Mesendoderm (in vitro differentiated cells): ENCODE data around the gene CLGN.

Experiments
- DNase-seq: peaks from one replicate; pipeline ENCODE4 v3.0.0; 2013
- H2AK5ac ChIP-seq: 2 replicates; pipeline ENCODE4 v1.6.1; 2013; ENCODE audit warnings: low read length, inconsistent platforms
- H2BK120ac ChIP-seq: 2 replicates; pipeline ENCODE4 v1.6.1; 2013; ENCODE audit warnings: low read depth, mild to moderate bottlenecking, low read length, moderate library complexity, mixed read lengths
- H2BK15ac ChIP-seq: replicated peaks from 2 replicates; pipeline ENCODE4 v1.6.1; 2013; ENCODE audit warnings: low read depth, mild to moderate bottlenecking, moderate library complexity
- H2BK5ac ChIP-seq: 2 replicates; pipeline ENCODE4 v1.6.1; 2013; ENCODE audit warnings: low read length, inconsistent platforms
- H3K18ac ChIP-seq: 2 replicates; pipeline ENCODE4 v1.6.1; 2013; ENCODE audit warnings: mild to moderate bottlenecking, low read length, mixed read lengths
- H3K23ac ChIP-seq: one replicate; pipeline ENCODE4 v1.6.1; 2013; ENCODE audit warnings: low read length
- H3K27ac ChIP-seq: 2 replicates; pipeline ENCODE4 v1.5.1; 2013; ENCODE audit warnings: low read depth, mild to moderate bottlenecking, inconsistent platforms, low read length, moderate library complexity
- H3K27me3 ChIP-seq: 2 replicates; pipeline ENCODE4 v1.6.1; 2013; ENCODE audit warnings: low read length, control low read depth, mild to moderate bottlenecking, inconsistent platforms; ENCODE audit not compliant: insufficient read depth, poor library complexity
- H3K36me3 ChIP-seq: 2 replicates; pipeline ENCODE4 v1.6.1; 2013; ENCODE audit warnings: low read length, inconsistent platforms; ENCODE audit not compliant: control insufficient read depth, insufficient read depth
- H3K4ac ChIP-seq: one replicate; pipeline ENCODE4 v1.6.1; 2013; ENCODE audit warnings: low read depth, mild to moderate bottlenecking, low read length, moderate library complexity
- H3K4me1 ChIP-seq: 2 replicates; pipeline ENCODE4 v1.6.1; 2013; ENCODE audit warnings: low read depth, low read length, inconsistent platforms; ENCODE audit not compliant: control insufficient read depth
- H3K4me2 ChIP-seq: 2 replicates; pipeline ENCODE4 v1.6.1; 2013; ENCODE audit warnings: low read length
- H3K4me3 ChIP-seq: 2 replicates; pipeline ENCODE4 v1.5.1; 2013; ENCODE audit warnings: mild to moderate bottlenecking, low read length
- H3K56ac ChIP-seq: one replicate; pipeline ENCODE4 v1.6.1; 2013; ENCODE audit warnings: low read length
- H3K79me1 ChIP-seq: 2 replicates; pipeline ENCODE4 v1.6.1; 2013; ENCODE audit warnings: low read length, inconsistent platforms
- H3K79me2 ChIP-seq: 2 replicates; pipeline ENCODE4 v1.6.1; 2013; ENCODE audit warnings: mild to moderate bottlenecking, low read length; ENCODE audit not compliant: control insufficient read depth, insufficient read depth
- H3K9ac ChIP-seq: 2 replicates; pipeline ENCODE4 v1.6.1; 2013; ENCODE audit warnings: low read length, inconsistent platforms
- H4K5ac ChIP-seq: one replicate; pipeline ENCODE4 v1.6.1; 2013; ENCODE audit warnings: low read length
- H4K8ac ChIP-seq: one replicate; pipeline ENCODE4 v1.6.1; 2013; ENCODE audit warnings: low read depth, mild to moderate bottlenecking, control low read depth, low read length, moderate library complexity
- WGBS: extraction: QIAGEN DNeasy Blood & Tissue Kit; methylation state at CpG from one replicate; pipeline ENCODE4 v1.1.7; 2013; ENCODE audit warnings: low lambda C conversion rate, missing lambda C conversion rate; ENCODE audit not compliant: insufficient coverage; ENCODE audit errors: extremely low coverage; 5-methylcytosine and 5-hydroxymethylcytosine counted together

Gene CLGN

GRCh38 chr4:140363051-140363450 is 64.4 kb downstream of the CLGN start:
- Histone ChIP-seq H3K9ac (no peak overlapping the region), H4K8ac (no peak overlapping the region), H3K18ac (no peak overlapping the region), H3K79me1 (no peaks in the 10 kb centered on the region), H4K5ac (no peak overlapping the region), H3K27ac (no peak overlapping the region), H3K4ac (no peak overlapping the region), H2BK5ac (no peak overlapping the region), H3K27me3 (no peaks in the 10 kb centered on the region), H3K4me3 (no peak overlapping the region), H2AK5ac (no peak overlapping the region), H3K23ac (no peak overlapping the region), H3K56ac (no peak overlapping the region), H3K4me1 (peaks cover 3% of the 10 kb centered on the region), H2BK120ac (no peak overlapping the region), H3K36me3 (no peaks in the 10 kb centered on the region), H2BK15ac (no peak overlapping the region), H3K79me2 (no peaks in the 10 kb centered on the region), H3K4me2 (no peak overlapping the region)
- DNase-seq, result no peak
- WGBS, result no CpG with 5 or more reads among the region's 3 CpGs

- H3K36me3 ChIP-seq, result no peaks in the 10 kb centered on the region
- H3K79me1 ChIP-seq, result no peaks in the 10 kb centered on the region
- no peak overlapping the region for H3K4me3 ChIP-seq
- WGBS, result no CpG with 5 or more reads among the region's 4 CpGs
- H3K23ac ChIP-seq, result no peak overlapping the region
- H3K4ac ChIP-seq, result no peak overlapping the region
- no peak overlapping the region for H2BK15ac ChIP-seq
- H3K27me3 ChIP-seq, result no peaks in the 10 kb centered on the region
- no peak overlapping the region for H3K27ac ChIP-seq
- no peak overlapping the region for H3K56ac ChIP-seq
- DNase-seq, result no peak
- no peak overlapping the region for H4K5ac ChIP-seq
- H3K79me2 ChIP-seq, result no peaks in the 10 kb centered on the region
- H2BK5ac ChIP-seq, result no peak overlapping the region
- no peak overlapping the region for H4K8ac ChIP-seq
- H2BK120ac ChIP-seq, result no peak overlapping the region
- H3K4me1 ChIP-seq, result peaks cover 8% of the 10 kb centered on the region
- no peak overlapping the region for H3K9ac ChIP-seq
- no peak overlapping the region for H2AK5ac ChIP-seq
- H3K18ac ChIP-seq, result no peak overlapping the region
- H3K4me2 ChIP-seq, result no peak overlapping the region
These were observed 66.3 kb downstream of the CLGN start for GRCh38 chr4:140361099-140361498.

- no peak overlapping the region for H4K5ac ChIP-seq
- no peak overlapping the region for H3K4ac ChIP-seq
- no peak overlapping the region for H3K23ac ChIP-seq
- H3K79me1 ChIP-seq, result no peaks in the 10 kb centered on the region
- no peak overlapping the region for H3K18ac ChIP-seq
- no peak overlapping the region for H3K9ac ChIP-seq
- no peak overlapping the region for H3K27ac ChIP-seq
- no peaks in the 10 kb centered on the region for H3K79me2 ChIP-seq
- no peak overlapping the region for H3K4me3 ChIP-seq
- no peak overlapping the region for H2BK120ac ChIP-seq
- no peaks in the 10 kb centered on the region for H3K27me3 ChIP-seq
- H3K56ac ChIP-seq, result no peak overlapping the region
- H3K36me3 ChIP-seq, result no peaks in the 10 kb centered on the region
- DNase-seq, result peak; percentile 93
- no CpG with 5 or more reads among the region's 7 CpGs for WGBS
- no peak overlapping the region for H2BK15ac ChIP-seq
- H3K4me2 ChIP-seq, result no peak overlapping the region
- no peak overlapping the region for H4K8ac ChIP-seq
- no peak overlapping the region for H2AK5ac ChIP-seq
- H2BK5ac ChIP-seq, result peak overlapping the region; percentile 59
- peaks cover 8% of the 10 kb centered on the region for H3K4me1 ChIP-seq
These were observed 67.7 kb downstream of the CLGN start for GRCh38 chr4:140359562-140360427.

GRCh38 chr4:140358281-140358680 is 69.2 kb downstream of the CLGN start:
- Histone ChIP-seq H2AK5ac (no peak overlapping the region), H3K36me3 (no peaks in the 10 kb centered on the region), H2BK120ac (no peak overlapping the region), H3K4me2 (no peak overlapping the region), H3K79me1 (no peaks in the 10 kb centered on the region), H4K5ac (no peak overlapping the region), H3K4me3 (no peak overlapping the region), H3K56ac (no peak overlapping the region), H3K23ac (no peak overlapping the region), H3K4ac (no peak overlapping the region), H4K8ac (no peak overlapping the region), H3K4me1 (peaks cover 8% of the 10 kb centered on the region), H3K9ac (no peak overlapping the region), H3K18ac (no peak overlapping the region), H3K79me2 (no peaks in the 10 kb centered on the region), H2BK5ac (no peak overlapping the region), H3K27ac (no peak overlapping the region), H3K27me3 (no peaks in the 10 kb centered on the region), H2BK15ac (no peak overlapping the region)
- DNase-seq, result no peak
- no CpG with 5 or more reads among the region's 1 CpG for WGBS

GRCh38 chr4:140357868-140358267 is 69.6 kb downstream of the CLGN start:
- Histone ChIP-seq H3K56ac (no peak overlapping the region), H2BK15ac (no peak overlapping the region), H3K18ac (no peak overlapping the region), H3K79me1 (no peaks in the 10 kb centered on the region), H3K36me3 (no peaks in the 10 kb centered on the region), H2BK5ac (no peak overlapping the region), H4K8ac (no peak overlapping the region), H3K4me1 (peaks cover 8% of the 10 kb centered on the region), H4K5ac (no peak overlapping the region), H3K9ac (no peak overlapping the region), H3K4me3 (no peak overlapping the region), H2AK5ac (no peak overlapping the region), H2BK120ac (no peak overlapping the region), H3K23ac (no peak overlapping the region), H3K27ac (no peak overlapping the region), H3K27me3 (no peaks in the 10 kb centered on the region), H3K79me2 (no peaks in the 10 kb centered on the region), H3K4ac (no peak overlapping the region), H3K4me2 (no peak overlapping the region)
- peak; percentile 43 for DNase-seq
- WGBS, result no CpG with 5 or more reads among the region's 3 CpGs

- Histone ChIP-seq H3K4me3 (no peak overlapping the region), H2AK5ac (no peak overlapping the region), H3K56ac (no peak overlapping the region), H3K79me2 (no peaks in the 10 kb centered on the region), H3K18ac (no peak overlapping the region), H4K8ac (no peak overlapping the region), H3K23ac (no peak overlapping the region), H2BK120ac (no peak overlapping the region), H4K5ac (no peak overlapping the region), H3K27ac (no peak overlapping the region), H3K4me1 (peaks cover 11% of the 10 kb centered on the region), H2BK5ac (no peak overlapping the region), H3K27me3 (no peaks in the 10 kb centered on the region), H2BK15ac (no peak overlapping the region), H3K79me1 (no peaks in the 10 kb centered on the region), H3K9ac (no peak overlapping the region), H3K4ac (no peak overlapping the region), H3K36me3 (no peaks in the 10 kb centered on the region), H3K4me2 (no peak overlapping the region)
- WGBS, result no CpG with 5 or more reads among the region's 1 CpG
- DNase-seq, result no peak
These were observed 72.2 kb downstream of the CLGN start for GRCh38 chr4:140355288-140355687.
